DMS53 (cell line): ENCODE results near the gene ARPC5.
"Not testable (repeated sequence)": the region's sequence is repeated elsewhere in the genome, so short reads cannot be mapped to it uniquely, and the experiment has no call there.

Source experiments
- DNase-seq: peaks from one replicate; lab custom pipeline; 2025; lab: John Stamatoyannopoulos, UW

The ARPC5 gene

DNA sequence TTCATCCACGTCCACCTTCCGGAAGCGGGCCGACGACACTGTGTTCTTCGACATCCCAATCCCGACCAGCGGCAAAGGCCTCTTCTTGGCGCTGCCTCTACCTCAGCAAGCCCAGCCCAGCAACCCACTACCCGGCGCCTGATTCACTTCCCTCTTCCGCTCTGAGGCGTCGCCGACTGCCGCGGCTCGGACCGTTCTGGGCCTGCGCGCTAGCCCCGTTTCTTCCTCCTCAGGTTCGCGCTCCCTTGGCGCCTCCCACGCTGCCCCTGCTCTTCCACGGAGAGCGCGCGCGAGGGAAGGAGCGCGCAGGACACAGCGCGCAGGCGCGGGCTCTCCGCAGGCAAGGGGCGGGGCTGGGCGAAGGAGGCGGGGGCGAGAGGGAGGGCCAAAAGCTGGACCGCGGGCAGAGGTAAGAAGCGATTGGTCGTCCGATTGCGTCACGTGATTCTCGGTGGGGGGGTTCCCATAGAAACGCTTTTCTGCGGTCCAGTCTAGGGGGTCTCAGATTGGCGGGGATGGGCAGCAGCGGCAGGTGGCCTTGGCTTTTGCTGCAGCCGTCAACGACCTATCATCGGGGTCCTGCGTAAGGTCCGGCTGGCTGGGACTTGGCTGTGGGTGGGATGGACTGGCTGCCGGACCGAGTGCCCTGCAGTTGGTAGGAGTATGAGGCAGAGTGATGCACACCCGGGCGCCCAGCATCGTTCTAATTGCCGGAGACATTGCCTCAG is at the start of gene ARPC5:
Gene ARPC5, minus strand, starts transcription at position 178 of the 728 bp plus-strand sequence. Its CDS starts 124 bp downstream, at position 54.
- peak; percentile 98 for DNase-seq

GRCh38 chr1:183685112-183685713 is 49.6 kb upstream of the ARPC5 start:
- peak; percentile 84 for DNase-seq

DNA sequence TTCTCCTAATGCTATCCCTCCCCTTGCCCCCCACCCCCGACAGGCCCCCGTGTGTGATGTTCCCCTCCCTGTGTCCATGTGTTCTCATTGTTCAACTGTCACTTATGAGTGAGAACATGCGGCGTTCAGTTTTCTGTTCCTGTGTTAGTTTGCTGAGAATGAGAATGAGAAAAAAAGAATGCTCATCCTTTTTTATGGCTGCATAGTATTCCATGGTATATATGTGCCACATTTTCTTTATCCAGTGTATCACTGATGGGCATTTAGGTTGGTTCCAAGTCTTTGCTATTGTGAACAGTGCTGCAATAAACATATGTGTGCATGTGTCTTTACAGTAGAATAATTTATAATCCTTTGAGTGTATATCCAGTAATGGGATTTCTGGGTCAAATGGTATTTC is 43.8 kb upstream of the ARPC5 start:
- not testable (repeated sequence) for DNase-seq

GRCh38 chr1:183678819-183679218 is 43.2 kb upstream of the ARPC5 start:
- DNase-seq = no peak

GRCh38 chr1:183676586-183677189 is 41.1 kb upstream of the ARPC5 start:
- no peak for DNase-seq

- DNase-seq = no peak
These were observed 40.5 kb upstream of the ARPC5 start for GRCh38 chr1:183675883-183676585.

DNA sequence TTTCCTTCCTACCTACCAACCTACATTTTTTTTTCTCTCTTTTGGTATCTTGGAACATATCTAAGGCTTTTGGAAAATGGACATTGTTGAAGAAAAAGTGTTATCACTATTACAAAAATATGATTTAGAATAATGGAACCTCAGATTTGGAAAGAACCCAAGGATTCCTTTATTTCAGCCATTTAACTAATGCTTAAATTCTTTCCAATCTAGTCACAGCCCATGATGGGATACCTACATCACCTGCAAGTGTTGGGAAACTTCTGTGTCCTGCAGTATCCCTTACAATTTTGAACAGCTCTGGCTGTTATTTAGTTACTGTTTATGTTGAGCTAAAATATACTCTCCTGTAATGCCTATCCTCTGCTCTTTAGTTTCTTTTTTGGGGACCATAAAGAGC is 39.8 kb upstream of the ARPC5 start:
- no peak for DNase-seq

DNA sequence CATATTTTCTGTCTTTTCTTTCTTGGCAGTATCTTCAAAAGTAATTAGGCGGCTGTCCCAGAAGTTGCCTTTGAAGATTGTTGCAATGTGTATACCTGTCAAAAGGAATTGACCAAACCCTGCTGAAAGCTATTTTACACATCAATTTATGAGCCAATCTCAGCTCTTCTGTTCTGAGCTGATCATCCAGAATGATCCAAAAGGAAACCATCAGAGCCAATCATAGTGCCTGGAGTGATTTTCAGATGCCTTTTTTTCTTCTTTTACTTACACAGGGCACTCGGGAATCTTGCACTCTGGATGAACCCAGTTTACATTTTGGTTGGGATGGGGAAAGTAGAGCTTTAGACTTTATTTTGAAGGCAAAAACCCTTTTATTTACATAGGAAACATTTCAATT is 39.3 kb upstream of the ARPC5 start:
- DNase-seq = no peak

GRCh38 chr1:183674339-183674738 is 38.8 kb upstream of the ARPC5 start:
- no peak for DNase-seq

DNA sequence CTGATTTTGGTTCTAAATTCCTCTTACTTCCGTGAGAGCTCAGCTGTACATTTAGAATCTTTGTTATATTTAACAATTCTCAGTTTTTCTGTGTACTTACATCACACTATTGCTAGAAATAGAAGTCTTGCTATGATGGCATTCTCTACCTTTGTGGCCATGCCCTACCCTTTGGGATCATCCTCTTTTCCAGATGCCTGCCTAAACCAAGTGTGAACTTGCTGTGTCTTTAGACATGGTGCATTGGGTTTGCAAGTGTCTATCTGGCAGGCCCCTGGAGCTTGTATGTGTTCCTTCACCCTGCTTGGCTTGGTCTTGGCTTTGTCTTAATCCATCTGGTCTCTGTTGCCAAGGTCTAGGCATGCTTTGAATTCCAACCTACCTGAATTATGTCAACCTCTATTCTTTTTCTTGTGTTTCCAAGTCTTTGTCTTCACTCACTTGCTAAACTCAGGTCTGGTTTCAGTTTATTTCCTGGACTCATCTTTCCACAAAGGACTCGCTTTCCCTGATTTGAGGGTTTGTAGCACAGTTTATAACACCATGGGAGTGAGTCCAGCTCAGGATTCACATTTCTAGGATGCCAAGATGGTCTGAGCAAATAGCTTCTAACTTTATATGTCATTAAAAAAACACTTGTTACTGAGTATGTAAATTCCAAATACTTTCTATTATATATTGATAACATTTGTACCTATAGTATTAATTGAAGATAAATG is 38.2 kb upstream of the ARPC5 start:
- DNase-seq = no peak

DNA sequence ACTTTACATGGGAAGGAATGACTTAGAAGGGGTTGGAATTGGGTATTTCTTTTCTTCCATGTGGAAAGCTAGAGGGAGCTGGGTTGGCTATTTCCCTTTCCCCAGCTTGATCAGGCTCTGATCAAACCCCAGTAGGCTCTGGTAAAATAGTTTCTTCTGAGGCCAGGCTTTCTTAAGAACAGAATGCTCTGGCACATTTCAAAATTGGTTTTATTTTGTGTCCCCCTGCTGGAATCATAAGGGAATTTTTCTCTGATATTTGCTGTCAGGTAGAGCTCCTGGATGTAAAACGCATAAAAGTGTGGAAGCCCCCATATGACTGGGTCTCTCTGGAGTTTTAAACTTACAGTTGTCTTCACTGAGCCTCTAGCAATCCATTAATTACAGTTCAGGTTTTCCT is 34.6 kb upstream of the ARPC5 start:
- no peak for DNase-seq

DNA sequence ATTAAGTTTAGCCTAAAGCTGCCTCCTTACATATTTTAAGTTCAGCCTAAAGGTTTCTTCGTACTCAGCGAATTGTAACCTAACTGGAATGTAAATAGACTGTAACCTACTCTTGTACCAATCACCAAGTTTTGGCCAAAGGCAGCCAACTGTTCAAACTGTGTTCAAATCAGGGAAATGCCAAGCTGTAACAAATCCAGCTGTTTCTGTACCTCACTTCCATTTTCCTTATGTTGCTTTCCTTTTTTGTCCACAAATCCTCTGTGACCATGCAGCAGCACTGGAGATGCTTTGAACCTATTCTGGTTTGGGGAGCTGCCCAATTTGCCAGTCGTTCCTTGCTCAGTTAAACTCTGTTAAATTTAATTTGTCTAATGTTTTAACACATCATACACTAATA is 20.8 kb upstream of the ARPC5 start:
- no peak for DNase-seq

DNA sequence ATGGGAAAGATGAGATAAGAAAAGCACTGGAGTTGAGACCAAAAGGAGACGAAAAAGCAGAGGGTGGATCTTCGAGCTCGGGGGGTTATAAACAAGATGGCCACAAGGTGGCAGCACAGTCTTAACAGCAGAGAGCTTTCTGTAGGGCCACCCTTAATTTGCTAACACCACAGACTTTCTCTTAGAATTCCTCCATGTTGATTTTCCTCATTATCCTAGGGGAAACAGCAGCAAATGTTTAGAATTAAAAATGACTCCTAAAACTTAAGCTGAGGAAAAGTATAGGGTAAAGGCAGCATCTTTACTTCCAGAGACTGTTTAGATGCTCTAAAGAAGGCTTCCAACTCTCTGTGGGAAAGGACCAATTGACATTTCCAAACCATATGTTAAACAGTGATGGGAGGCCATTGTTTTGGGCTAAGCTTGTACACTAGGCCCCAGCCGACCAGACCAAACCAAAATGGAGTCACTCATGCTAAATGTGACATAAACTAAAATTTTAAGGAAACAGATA is 20.0 kb upstream of the ARPC5 start:
- peak; percentile 88 for DNase-seq

- DNase-seq = no peak
These were observed 19.1 kb upstream of the ARPC5 start for GRCh38 chr1:183654706-183655105.

DNA sequence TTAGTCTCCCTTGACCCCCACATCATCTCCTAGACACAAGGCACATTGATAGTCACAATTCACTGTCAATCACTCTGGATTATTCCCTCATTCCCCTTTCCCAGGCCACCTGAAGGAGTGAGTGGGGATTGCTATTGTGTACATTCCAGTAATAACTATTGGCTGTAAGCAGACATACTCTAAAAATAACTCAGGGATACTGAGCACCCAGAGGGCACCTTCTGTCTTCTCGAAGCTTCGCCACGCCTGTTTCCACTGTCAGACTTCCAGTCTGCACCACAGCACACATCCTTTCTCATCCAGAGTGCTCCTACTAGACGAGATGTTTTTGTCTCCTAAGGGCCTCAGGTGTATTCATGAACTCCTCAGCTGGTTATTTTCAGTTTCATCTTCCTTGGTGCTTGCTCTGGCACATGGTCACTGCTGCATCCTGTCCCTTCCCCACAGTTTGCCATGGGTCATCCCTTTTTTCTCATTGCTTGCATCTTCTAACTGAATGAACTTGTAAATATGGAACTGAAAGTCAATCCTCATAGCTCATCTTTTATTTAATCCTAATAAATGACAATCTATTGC is 18.4 kb upstream of the ARPC5 start:
- no peak for DNase-seq

DNA sequence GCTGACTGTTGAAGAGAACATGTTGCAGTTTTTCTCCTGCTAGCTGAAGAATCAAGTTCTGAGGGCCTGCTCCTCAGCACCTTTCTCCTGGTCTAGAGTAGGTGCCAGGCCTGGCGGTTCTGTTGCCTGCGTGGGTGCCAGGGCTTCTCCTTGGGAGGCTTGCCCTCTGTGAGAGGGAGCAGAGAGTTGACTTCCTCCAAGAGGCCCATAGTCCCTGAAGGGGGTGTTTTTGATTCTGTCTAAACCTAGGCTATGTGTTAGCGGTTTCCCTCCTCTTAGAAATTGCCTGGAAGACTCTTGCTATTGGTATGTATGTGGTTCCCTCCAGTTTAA is 17.8 kb upstream of the ARPC5 start:
- DNase-seq = peak; percentile 31

DNA sequence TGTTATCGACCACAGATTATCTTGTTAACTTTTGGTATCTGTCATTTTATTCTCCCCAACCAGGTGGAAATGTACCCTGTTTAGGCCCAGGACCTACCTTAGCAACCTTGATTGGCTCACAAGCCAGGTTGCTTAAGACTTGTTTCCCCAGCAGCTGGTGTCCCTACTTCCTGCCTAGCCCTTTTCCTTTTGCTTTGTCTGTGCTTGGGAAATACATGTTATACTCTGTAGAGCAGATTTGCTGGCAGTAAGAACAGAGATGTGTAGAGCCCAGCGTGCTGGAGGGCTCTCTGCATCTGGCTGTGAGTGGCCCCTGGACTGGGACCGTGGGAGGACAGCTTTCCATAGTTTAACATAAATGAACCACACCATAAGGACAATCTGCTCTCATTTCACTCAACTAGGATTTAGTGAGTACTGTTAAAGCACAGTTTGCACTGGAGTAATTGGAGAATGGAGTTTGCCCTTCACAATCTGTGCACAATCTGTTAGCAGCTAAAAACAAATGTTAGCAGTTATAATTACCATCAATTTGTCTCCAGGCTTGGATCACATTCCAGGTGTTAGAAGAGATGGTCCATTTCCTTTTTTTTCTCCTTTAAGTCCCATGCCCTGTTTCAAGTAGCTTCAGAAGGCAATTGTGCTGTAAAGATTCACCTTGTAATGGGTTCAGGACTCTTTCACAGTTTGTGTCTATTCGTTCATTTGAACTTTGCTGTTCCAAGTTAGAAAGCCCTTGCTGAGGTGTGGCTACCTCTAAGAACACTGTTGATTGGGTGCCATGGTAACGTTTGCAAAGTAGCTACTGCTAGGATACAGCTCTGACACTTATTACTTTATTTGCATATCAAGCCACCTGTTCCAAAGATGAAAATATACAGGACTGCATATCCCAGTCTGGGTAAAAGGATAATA is 17.2 kb upstream of the ARPC5 start, which contains the start of gene APOBEC4:
Gene APOBEC4, minus strand, starts transcription at position 770 of the 915 bp plus-strand sequence. CDS start 4,535 bp downstream, outside the sequence.
- peak; percentile 64 for DNase-seq

- no peak for DNase-seq
These were observed 16.5 kb upstream of the ARPC5 start for GRCh38 chr1:183652107-183652506.

DNA sequence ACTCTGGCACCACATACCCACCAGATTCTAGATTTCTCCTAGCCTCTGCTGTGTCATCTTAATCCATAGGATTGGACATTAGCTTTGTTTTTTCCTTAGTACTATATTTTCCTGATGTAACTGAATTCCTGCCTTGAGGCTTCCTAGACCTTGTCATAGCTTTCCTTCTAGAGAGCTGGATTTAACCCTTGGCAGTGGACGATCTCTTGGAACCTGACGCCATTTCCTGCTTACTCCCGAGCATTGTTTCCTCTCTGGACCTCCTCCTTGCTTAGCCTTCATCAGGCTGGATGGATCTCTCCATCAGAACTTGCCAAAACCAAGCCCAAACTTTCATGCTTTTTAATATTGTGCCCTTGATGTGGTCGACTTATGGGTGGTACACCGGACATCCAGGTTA is 16.0 kb upstream of the ARPC5 start:
- no peak for DNase-seq

- DNase-seq = no peak
These were observed 12.5 kb upstream of the ARPC5 start for GRCh38 chr1:183648042-183648441.
